ENCODE measurements around the gene CACNA2D3.

Gene CACNA2D3

DNA sequence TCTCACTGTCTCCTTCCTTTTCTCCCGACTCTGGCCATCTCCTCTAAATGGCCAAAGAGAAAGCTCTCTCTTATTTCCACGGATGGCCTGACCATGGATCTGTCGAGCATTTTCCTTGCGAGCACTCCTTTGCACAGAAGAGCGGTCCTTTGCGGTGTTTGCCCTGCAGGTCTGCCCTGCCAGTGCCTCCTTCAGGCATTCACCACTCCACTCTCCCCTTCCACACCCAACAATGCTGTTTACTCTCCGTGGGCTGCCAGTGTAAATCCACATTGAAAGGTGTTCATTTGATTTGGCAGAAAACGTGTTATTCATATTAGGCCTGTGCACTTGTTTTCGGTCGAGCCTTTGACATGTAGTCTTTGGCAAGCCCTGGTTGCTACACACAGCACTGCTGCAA is 49.6 kb downstream of the CACNA2D3 start:
- DNase-seq: no peak

DNA sequence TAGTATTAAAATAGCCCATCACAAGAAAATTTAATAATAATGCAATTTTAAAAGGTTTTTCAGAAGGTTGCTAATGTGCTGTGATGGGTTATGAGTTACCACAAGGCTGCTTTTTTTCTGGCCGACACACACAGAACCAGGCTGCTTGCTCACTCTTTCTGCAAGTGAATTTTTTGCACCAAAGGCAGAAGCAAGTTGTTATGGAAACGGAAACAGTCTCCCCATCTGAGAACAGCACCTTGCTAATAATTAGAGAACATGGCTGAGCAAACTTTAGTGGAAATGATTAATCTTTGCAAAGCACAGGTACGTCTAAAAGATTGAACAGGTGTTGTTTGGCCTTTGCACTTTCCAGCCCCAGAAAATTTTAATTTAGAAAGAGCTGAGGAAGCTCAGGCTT is 51.0 kb downstream of the CACNA2D3 start:
- no peak for DNase-seq

DNA sequence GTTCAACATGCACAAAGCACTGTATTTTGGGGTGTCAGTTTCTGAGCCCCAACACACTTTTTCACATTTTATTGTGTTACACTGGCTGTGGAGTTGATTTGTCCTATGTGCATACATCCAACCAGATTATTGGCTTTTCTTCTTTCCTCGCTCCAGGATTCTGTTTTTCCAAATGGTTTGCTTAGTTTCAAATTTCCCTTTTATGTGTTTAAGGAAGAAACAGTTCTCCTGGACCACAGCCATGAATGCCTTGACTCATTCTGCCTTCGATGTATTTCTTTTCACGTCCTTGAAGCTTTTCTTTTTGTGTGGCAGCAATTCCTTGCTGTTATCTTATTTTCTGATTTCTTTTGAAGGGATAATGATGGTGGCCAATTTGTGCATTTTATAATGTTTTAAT is 53.8 kb downstream of the CACNA2D3 start:
- no peak for DNase-seq

DNA sequence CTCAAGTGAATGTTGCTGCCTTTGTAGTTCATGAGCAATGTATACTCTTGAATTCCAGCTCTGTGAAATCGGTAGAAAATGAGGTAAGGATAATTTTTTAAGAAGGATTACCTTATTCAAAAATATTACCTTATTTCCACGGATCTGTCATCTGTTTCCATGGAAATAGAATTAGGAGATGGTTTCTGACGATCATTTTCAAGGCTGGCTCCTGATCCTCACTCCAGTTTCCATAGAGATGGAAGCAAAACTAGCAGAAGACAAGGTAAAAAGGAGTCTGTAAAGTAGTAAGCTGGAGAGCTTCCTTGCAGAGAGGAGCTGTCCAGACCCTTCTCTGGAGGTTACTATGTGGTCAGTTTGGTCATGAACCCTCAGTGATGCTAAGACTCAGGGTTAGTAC is 55.5 kb downstream of the CACNA2D3 start:
- DNase-seq: no peak

DNA sequence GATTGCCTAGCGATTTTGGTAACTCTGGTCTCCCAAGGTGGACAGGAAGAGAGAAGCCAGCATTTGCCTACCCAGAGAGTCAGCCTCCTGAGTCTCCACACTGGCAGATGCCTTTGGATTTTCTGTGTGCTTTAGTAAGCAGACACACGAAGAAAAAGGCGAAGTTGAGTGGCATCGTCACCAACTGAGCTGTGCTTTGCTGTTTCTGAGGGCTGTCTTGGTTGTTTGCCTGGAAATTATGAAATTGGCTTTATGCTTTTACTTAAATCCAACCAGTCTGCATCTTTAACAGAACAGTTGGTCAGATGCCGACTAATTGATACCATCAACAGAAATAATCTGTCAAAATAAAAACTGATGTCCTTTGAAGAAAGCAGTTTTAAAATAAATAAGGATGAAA is 56.0 kb downstream of the CACNA2D3 start:
- DNase-seq: no peak

DNA sequence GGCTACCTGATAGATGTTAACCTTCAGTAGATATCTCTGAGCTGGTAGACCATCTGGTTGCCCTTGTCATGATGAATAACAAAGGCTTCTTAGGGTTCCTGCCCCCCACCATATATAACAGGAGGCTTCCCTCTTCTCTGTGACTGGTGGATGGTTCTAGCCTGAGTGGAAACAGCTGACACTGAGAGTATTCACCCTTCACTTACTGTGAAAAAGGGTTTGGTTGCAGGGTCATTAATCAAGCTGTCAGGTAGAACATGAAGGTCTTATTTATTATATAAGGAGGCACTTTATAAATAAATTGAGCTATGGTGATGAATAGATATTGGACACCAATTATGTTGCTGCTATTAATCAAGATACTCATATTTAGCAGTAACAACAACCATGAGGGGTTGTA is 58.6 kb downstream of the CACNA2D3 start:
- DNase-seq: no peak

DNA sequence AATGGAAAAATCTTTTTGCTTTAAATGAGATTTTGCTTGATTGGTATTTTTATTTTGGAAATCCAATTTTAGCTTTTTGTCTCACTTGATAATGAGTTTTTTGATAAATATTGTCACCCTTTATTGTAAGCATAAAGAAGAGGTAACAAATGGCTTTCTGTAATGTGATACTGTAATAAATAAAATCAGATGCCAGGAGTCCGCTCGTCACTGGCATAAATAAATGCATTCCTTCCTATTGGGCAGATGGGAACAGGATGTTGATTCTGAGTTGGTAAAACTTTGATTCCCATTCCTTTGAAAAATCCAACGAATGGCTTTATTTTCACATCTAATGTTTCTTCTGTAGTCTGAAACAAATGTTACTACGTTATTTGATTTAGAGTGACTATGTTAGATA is 59.9 kb downstream of the CACNA2D3 start:
- no peak for DNase-seq

DNA sequence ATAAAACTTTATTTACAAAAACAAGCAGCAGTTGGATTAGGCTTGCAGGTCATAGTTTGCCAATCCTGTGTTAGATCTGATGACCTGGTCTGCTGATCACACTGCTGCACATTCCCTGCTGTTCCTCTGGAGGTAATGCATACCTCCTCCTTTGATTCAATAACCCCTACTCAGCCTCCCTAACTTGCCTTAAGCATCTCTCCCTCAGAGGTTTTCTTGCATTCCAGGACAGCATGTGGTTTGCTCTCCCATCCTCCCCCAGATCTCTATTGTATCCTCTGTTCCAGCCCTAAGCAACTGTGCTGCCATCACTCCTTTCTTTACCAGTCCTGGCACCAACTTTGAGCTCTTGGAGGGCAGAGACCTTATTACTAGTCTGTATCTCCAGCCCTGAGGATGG is 63.4 kb downstream of the CACNA2D3 start:
- DNase-seq: no peak

DNA sequence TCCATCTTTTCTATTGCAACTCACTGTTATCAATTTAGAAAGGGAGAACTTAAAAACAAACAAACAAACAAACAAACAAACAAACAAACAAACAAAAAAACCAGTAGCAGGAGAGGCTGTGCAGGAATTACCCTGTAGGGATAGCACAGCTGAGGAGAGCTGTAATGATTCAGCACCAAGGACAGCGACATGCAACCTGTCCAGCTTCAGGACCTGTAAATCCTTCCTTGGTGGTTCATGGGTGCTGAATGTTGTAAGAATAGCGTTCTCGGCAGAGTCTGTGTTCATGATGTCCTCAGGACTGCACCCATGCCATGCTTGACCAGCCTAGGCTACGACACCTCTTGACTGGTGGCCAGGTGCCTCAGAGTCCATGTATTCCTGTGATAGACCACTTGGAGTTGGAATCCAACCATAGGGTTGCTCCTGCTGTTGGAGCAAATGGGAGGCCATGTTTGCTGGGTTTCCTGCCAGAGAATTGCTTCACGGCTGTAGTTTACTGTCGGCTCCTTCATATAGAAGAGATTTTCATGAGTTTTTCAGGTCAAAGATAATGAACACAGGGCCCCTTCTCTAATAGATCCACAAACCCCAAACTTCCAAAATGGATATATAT is 65.9 kb downstream of the CACNA2D3 start:
- no peak for DNase-seq

DNA sequence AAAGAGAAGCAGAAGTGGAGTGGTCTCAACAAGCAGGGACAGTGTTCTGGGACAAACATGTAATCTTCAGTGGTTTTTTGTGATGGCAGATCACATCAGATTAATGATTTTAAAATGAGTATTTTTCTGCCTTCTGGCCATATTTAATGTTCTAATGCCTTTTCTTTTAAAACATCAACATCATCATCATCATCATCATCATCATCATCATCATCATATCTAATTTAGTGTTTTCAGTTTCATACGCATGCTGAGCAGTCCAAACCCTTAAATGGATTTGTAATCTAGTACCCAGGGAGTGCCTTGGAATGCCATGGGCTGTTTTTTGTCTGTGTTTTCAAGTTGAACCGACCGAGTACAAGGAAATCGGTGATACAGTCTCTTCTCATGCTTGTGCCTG is 68.9 kb downstream of the CACNA2D3 start:
- DNase-seq: no peak

DNA sequence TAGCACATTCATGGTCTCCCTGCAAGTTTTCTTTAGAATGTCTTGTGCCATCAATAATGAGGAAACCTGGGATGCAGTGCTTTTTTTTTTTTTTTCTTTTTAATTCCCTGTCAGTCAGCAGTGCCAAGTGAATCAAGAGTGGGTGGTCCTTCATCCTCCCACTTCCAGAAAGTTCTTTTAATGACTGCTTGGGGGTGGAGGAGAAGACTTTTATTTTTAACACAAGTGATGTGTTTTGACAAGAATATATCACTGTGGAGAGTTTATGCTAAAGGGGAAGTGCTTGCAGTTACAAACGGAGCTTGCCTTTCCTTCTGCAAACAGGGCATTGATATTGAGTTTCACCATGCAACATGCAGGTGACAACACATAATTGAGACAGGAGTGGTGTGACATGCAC is 69.7 kb downstream of the CACNA2D3 start:
- DNase-seq: no peak

DNA sequence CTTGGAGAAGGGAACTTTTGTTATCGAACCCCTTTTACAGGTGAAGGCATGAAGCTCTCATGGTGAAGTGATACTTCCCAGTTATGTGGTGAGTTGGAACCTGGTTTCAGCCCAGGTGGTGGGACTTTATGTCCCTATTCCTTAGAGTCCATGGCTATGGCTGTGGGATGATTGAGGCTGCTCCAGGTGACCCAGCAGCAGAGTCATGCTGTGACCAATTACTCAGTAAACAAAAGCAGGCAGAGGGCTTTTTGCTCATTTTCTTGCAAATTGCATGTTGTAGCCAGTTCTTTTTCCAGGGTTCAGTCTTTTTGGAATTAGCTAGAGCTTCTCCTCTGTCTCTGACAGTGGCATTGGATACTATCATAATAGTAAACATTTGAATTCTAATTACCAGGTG is 70.7 kb downstream of the CACNA2D3 start:
- DNase-seq: no peak

DNA sequence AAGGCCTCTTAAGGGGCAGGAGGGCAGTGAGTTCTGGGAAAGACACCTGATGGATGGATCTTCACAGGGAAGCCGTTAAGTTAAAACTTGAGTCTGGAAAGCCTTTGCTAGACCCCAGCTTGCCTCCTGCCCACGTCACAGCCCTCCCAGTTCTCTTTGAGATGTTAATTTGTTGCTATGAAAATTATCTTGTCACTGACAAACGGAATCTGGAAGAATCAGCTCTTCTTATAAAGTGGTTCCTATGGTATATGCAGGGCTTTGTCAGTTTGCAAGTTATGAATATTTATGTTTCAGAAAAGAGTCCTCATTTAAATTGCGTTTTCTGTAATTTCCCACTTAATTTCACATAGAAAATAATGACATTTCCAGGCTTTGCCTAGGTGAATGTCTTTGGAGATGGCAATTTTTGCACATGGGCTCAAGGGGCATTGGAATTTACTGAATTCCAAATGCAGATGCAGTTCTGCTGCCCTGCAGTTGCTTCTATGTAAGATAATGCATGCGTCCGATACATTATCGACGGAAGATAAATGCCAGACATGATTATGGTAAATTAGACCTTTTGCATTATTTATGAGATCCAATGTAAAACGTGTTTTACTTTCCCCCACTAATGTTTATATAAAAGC is 74.1 kb downstream of the CACNA2D3 start:
- DNase-seq: no peak

DNA sequence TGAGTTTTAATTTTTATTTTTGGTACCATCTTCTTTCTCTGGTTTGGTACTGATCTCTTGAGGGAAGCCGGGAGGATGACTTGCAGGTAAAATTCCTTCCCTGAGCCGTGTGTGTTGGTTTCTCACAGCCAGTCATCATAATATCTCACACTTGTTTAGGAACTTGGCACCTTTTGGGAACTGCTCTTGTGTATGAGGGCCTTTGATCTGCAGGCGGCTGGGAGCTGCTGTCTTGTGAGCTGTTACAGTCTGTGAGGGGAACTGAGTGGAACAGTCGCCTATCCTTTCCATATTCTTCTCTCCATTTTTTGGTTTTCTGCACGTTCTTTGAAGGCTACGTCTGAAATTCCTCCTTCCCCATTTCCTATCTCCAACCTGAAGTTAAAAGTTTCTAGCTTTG is 75.2 kb downstream of the CACNA2D3 start:
- DNase-seq: no peak

DNA sequence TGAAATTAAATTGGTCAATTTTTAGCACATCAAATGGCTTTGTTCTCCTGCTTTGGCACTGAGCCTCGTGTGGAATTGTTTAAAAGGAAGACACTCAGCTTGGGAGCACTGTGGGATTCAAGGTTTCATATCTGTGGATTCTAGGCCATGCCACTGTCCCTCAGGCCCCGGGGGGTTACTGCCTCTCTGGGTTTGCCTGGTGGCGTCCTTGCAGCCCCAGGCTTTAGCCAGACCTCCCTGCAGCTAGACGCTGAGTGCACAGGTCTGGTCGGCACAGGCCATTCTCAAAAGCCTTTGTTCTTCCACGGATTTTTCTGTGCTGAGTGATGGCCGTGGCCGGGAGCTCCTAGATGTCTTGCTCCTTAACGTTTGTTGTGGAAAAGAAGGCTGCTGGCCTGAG is 76.2 kb downstream of the CACNA2D3 start:
- DNase-seq: no peak

DNA sequence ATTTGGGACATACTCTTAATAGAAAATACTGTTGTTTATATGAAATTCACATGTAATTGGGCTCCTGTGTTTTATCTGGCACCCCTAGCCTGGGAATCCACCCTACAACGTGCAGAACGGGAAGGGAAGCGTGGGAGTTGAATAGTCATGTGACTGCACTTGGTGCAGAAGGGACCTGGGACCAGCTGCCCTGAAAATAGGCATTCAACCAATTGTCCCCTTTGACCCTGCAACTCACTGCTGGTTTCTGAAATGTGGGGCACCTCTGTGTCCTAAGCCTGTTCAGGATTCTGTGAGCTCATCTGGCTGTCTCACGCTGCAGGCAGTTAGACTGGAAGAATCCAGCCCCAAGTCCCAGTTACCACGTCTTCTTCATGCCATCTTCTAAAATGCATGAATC is 79.7 kb downstream of the CACNA2D3 start:
- DNase-seq: no peak

DNA sequence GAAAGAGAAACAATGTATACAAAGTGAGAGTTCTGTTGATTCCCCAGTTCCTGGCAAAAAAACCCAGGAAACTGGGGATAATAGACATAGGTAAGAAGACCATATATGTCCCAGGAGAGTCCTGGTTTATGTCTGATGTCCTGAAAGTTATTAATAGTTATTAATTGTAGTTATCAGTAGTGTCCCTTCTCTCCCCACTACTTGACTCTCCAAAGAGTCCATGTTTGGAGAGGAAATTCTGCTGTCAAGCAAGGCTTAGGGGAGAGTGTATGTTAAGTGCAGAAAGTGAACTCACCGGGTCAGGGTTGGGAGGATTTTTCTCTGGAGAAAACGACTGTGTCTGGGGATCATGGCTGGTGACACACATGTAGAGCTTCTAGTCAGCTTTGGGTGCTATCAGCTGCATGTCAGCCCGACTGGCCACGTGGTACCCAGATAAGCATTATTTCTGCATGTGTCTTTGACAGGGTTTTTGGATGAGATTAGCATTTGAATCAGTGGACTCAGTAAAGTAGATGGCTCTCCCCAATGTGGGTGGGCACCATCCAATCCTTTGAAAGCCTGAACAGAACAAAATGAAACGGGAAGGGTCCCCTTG is 80.4 kb downstream of the CACNA2D3 start:
- no peak for DNase-seq

DNA sequence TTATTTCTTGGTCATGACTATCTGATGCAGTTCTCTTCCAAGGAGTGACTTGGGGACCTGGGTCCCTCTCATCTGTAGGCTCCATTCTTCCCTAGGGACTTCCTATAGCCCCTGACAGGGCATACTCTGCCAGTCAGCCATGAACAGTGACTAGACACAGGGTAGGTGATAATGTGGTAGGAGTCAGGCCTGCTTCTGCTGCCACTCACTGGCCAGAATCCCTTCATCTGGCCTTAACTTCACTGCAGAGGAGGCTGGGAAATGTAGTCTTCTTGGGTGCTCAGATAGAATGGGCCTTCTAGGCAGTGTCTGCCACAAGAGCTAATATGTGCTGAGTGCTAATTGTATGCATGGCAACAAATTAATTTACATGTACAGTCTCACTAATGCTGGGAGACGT is 84.5 kb downstream of the CACNA2D3 start:
- DNase-seq: no peak

DNA sequence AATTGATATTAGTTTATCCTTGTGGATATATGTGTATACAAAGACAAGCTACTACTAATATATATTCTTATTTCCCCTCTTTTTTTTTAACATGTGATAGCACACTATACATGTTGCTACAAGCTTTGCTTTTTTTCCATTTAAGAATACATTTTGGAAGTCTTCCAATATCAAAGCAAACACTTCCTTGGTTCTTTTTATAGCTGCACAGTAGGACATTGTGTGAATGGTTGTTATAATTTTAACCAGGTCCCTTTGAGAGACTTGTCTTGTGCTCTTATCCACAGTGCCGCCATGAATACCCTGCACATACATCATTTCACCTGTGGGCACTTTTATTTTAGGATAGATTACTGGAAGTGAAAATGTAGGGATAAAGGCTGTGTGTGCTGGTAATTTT is 88.7 kb downstream of the CACNA2D3 start:
- no peak for DNase-seq

DNA sequence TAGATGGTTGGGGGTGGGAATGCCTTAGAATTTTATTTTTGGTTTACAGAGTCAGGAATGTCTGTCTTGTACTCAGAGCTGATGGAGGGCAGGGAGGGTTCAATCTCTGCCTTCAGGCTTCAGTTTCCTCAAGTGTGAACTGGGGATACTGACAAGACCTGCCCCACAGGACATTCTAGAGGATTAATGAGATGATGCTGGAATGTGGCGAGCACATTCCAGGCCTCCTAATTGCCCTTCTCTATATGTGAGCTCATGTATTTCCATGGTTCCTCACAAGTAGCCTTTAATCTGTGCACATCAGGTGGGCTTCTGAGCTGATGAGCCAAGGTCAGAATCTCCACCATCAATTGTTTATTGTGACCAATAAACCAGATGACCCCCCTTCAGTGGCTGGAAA is 90.4 kb downstream of the CACNA2D3 start:
- no peak for DNase-seq

DNA sequence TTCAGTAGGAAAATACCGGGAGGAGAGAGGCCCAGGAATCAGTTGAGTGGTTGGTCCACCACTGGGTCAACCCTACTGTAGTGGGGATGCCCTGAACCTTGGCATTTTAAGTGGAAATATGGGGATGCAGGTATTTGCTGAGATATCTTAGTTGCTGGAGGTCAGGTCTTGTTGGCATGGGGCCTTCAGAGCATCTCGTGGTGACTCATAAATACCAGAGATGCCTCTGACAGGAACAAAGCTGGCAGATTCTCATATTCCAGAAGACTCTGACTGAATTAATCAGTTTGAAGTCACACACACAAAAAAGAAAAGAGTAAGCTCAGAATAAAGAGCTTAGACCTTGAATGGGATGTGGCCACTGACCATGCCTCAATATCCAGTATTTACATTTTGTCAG is 91.6 kb downstream of the CACNA2D3 start:
- DNase-seq: no peak

DNA sequence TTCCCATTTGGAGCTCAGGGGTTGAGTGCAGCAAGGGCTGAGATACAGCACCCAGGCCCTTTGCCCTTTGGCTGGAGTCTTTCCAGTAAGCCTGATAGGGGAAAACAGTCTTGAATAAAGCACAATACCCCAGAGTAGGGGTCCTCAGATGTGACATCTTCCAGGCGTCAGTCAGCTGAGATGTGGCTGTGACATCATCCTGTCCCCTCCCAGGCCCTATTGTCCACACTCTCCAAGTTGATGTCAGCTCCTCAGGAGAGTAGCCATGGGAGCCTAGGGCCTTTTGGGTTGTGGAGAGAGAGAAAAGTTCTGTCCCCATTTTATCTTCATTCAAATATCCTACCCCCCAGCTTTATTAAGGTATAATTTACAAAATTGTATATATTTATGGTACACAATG is 92.5 kb downstream of the CACNA2D3 start:
- no peak for DNase-seq

DNA sequence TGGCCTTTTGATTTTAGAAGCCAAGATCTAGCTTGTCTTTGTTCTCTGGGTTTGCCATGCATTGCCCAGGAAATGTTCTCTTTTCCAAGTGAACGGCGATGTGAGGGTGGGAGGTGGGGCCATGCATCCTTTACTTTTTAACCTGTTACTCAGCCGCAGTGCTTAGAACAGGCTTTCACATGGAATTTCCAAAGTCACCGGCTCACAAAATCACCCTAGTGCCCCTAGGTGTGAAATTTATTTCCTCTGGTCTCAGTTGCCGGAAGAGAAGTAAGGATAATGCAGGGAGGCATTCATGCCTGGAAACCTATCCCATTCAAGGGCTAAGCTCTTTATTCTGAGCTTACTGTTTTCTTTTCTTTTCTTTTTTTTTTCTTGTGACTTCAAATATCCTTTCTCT is 93.2 kb downstream of the CACNA2D3 start:
- DNase-seq: no peak

DNA sequence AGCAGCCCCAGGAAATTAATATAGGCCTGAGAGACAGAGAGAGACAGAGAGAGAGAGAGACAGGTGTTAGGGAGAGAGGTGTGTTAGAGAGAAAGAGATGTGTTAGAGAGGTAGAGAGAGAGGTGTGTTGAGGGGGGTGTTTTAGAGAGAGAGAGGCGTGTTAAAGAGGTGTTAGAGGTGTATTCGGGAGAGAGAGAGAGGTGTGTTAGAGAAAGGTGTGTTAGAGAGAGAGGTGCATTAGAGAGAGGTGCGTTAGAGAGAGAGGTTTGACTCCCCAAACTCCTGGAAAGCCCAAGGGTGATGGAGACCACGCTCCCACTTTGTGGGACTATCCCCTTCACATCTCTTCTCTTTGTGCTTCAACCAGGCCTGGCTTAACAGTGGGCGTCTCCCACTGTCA is 95.5 kb downstream of the CACNA2D3 start:
- no peak for DNase-seq

DNA sequence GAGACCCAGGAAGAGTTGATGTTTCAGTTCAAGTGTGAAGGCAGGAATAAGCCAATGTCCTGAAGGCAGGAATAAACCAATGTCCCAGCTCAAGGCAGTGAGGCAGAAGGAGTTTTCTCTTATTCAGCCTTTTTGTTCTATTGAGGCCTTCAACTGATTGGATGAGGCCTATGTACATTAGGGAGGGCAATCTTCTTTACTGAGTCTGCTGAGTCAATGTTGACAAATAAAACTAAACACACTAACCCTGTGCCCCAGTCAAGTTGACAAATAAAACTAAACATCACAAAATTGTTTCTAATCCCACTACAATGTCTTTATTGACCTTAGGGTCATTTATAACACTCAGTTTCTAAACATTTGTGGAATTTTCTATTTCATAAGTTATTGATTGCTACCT is 100.0 kb downstream of the CACNA2D3 start:
- no peak for DNase-seq
